ENCODE measurements around the gene INO80. TPM values are rescaled to one million over a fixed set of nuclear protein-coding genes. Genes with fewer than 3 reads are reported as not detected.
"Not testable (repeated sequence)": the region's sequence is repeated elsewhere in the genome, so short reads cannot be mapped to it uniquely, and the experiment has no call there.

The INO80 gene
- total and polyA plus RNA-seq, 2 donors (not counting 1 experiment from before 2014, with no cell fraction given): 5.7 to 34.0 TPM

DNA sequence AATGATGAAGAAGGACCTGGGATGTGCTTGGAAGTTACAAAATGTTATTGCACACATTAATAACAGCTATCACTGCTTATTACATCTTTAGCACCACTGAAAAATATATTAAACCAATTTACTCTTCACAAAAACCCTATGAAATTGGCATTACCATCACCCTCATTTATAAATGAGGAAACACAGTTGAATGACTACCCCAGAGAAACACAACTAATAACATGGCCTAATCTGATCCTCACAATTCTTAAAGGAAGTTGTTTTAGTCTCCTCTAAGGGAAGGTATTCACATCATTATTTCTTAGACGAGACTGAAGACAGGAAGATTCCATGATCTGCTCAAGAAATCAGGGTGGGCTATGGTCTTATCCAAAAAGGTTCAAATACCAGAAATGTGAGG lies 35.9 kb downstream of the INO80 start:
- no peak for DNase-seq (ENCODE audit: low read depth in 2 of 2)
- no peaks in the 10 kb centered on the region for H4K20me1 ChIP-seq (ENCODE audit: control insufficient read depth, extremely low read depth, insufficient read depth, low read length)
- no peaks in the 10 kb centered on the region for H3K27me3 ChIP-seq (ENCODE audit: control insufficient read depth, insufficient read depth, low read length)
- H3K27ac ChIP-seq (ENCODE audit: insufficient read depth, low read length): no peak overlapping the region
- H3K36me3 ChIP-seq (ENCODE audit: control insufficient read depth, insufficient read depth, low read length): peaks cover 13% of the 10 kb centered on the region
- H3K9ac ChIP-seq (ENCODE audit: insufficient read depth, low read length): no peak overlapping the region
- no peak overlapping the region for H2AFZ ChIP-seq (ENCODE audit: low read length)
- no peak overlapping the region for H3K4me3 ChIP-seq (replicated peaks in 1 of 4; ENCODE audit: control extremely low read depth in 1 of 4, insufficient read depth in 1 of 4, low read depth in 3 of 4, low read length in 4 of 4)
- no peaks in the 10 kb centered on the region for H3K9me3 ChIP-seq (ENCODE audit: control insufficient read depth, insufficient read depth, low read depth, low read length)
- H3K4me1 ChIP-seq (ENCODE audit: control insufficient read depth, extremely low read depth, insufficient read depth, low read length): no peaks in the 10 kb centered on the region
- H3K79me2 ChIP-seq (ENCODE audit: control insufficient read depth, insufficient read depth, low read length): no peaks in the 10 kb centered on the region
- TF ChIP-seq, protein P1, sequence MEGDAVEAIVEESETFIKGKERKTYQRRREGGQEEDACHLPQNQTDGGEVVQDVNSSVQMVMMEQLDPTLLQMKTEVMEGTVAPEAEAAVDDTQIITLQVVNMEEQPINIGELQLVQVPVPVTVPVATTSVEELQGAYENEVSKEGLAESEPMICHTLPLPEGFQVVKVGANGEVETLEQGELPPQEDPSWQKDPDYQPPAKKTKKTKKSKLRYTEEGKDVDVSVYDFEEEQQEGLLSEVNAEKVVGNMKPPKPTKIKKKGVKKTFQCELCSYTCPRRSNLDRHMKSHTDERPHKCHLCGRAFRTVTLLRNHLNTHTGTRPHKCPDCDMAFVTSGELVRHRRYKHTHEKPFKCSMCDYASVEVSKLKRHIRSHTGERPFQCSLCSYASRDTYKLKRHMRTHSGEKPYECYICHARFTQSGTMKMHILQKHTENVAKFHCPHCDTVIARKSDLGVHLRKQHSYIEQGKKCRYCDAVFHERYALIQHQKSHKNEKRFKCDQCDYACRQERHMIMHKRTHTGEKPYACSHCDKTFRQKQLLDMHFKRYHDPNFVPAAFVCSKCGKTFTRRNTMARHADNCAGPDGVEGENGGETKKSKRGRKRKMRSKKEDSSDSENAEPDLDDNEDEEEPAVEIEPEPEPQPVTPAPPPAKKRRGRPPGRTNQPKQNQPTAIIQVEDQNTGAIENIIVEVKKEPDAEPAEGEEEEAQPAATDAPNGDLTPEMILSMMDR (conservative IDR thresholded peaks at IDR 0.05 in 1 of 2, IDR thresholded peaks at IDR 0.05 in 1 of 2; ENCODE audit: low read depth in 1 of 2, low read length in 2 of 2): no peak
- TF ChIP-seq EZH2 (IDR thresholded peaks at IDR 0.05; ENCODE audit: low read length, missing control alignments): no peak
- no peak overlapping the region for H3K4me2 ChIP-seq (ENCODE audit: extremely low read depth, insufficient read depth, low read length)

DNA sequence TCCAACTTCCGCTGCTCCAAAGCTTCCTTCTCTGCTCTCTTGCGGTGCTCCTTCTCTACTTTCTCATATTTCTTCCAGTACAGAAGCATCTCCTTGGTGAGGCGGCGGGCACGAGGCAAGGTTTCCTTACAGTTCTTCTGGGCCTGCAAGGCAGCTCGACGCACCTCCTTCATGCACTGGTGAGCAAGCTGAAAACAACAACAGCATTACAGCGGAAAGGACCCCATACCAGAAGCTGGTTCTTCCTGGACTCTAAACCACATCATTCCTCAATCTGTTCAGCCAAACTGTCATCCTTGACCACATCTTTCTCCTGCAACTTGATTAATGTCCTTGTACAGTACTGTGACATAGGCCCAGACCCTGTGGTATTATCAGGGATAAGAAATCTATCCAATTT lies 36.4 kb downstream of the INO80 start:
- Histone ChIP-seq H3K27me3 (ENCODE audit: control insufficient read depth, insufficient read depth, low read length) (no peaks in the 10 kb centered on the region), H3K79me2 (ENCODE audit: control insufficient read depth, insufficient read depth, low read length) (no peaks in the 10 kb centered on the region), H3K4me2 (ENCODE audit: extremely low read depth, insufficient read depth, low read length) (no peak overlapping the region), H3K36me3 (ENCODE audit: control insufficient read depth, insufficient read depth, low read length) (peaks cover 9% of the 10 kb centered on the region), H3K4me3 (replicated peaks in 1 of 4; ENCODE audit: control extremely low read depth in 1 of 4, insufficient read depth in 1 of 4, low read depth in 3 of 4, low read length in 4 of 4) (no peak overlapping the region), H3K27ac (ENCODE audit: insufficient read depth, low read length) (no peak overlapping the region), H2AFZ (ENCODE audit: low read length) (no peak overlapping the region), H3K9ac (ENCODE audit: insufficient read depth, low read length) (no peak overlapping the region), H4K20me1 (ENCODE audit: control insufficient read depth, extremely low read depth, insufficient read depth, low read length) (no peaks in the 10 kb centered on the region), H3K9me3 (ENCODE audit: control insufficient read depth, insufficient read depth, low read depth, low read length) (no peaks in the 10 kb centered on the region), H3K4me1 (ENCODE audit: control insufficient read depth, extremely low read depth, insufficient read depth, low read length) (no peaks in the 10 kb centered on the region)
- no peak for TF ChIP-seq EZH2 (IDR thresholded peaks at IDR 0.05; ENCODE audit: low read length, missing control alignments)
- TF ChIP-seq, protein P1 (conservative IDR thresholded peaks at IDR 0.05 in 1 of 2, IDR thresholded peaks at IDR 0.05 in 1 of 2; ENCODE audit: low read depth in 1 of 2, low read length in 2 of 2): no peak
- peak in 1 of 2 donors; percentile 65 for DNase-seq (ENCODE audit: low read depth in 2 of 2)

DNA sequence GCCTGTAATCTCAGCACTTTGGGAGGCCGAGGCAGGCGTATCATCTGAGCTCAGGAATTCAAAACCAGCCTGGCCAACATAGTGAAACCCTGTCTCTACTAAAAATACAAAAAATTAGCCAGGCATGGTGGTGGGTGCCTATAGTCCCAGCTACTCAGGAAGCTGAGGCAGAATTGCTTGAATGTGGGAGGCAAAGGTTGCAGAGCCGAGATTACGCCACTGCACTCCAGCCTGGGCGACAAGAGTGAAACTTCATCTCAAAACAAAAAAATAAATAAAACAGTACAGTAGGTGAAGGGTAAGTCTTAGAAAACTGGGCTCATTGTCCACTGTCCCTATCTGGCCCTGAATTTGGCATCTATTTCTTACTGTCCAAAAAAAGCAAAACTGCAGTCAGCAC lies 37.2 kb downstream of the INO80 start:
- H2AFZ ChIP-seq (ENCODE audit: low read length); H3K9me3 ChIP-seq (ENCODE audit: control insufficient read depth, insufficient read depth, low read depth, low read length); H3K4me2 ChIP-seq (ENCODE audit: extremely low read depth, insufficient read depth, low read length); H4K20me1 ChIP-seq (ENCODE audit: control insufficient read depth, extremely low read depth, insufficient read depth, low read length); H3K9ac ChIP-seq (ENCODE audit: insufficient read depth, low read length); H3K79me2 ChIP-seq (ENCODE audit: control insufficient read depth, insufficient read depth, low read length); H3K4me3 ChIP-seq (replicated peaks in 1 of 4; ENCODE audit: control extremely low read depth in 1 of 4, insufficient read depth in 1 of 4, low read depth in 3 of 4, low read length in 4 of 4); H3K27ac ChIP-seq (ENCODE audit: insufficient read depth, low read length); H3K36me3 ChIP-seq (ENCODE audit: control insufficient read depth, insufficient read depth, low read length); DNase-seq (ENCODE audit: low read depth in 2 of 2); H3K27me3 ChIP-seq (ENCODE audit: control insufficient read depth, insufficient read depth, low read length); H3K4me1 ChIP-seq (ENCODE audit: control insufficient read depth, extremely low read depth, insufficient read depth, low read length): not testable (repeated sequence)

Measured in fibroblast of lung (primary cell).